ENCODE results near the gene GPRIN3. TPM values are rescaled to one million over a fixed set of nuclear protein-coding genes. Genes with fewer than 3 reads are reported as not detected.

GPRIN3 gene
- total RNA-seq, 1 donor, result under 0.01 TPM

- Histone ChIP-seq H3K36me3 (ENCODE audit: insufficient read depth, low read length) (no peaks in the 10 kb centered on the region), H3K4me2 (ENCODE audit: insufficient read depth, low read length) (no peak overlapping the region), H3K27ac (ENCODE audit: low read depth, low read length) (no peak overlapping the region), H3K4me1 (ENCODE audit: insufficient read depth, low read length) (no peaks in the 10 kb centered on the region), H3K4me3 (ENCODE audit: insufficient read depth, low read length) (no peak overlapping the region), H2AFZ (ENCODE audit: low read length) (no peak overlapping the region), H3K79me2 (ENCODE audit: insufficient read depth, low read length) (no peaks in the 10 kb centered on the region), H3K27me3 (ENCODE audit: insufficient read depth, low read length) (peaks cover 23% of the 10 kb centered on the region), H4K20me1 (ENCODE audit: insufficient read depth, low read length) (no peaks in the 10 kb centered on the region), H3K9me3 (ENCODE audit: low read depth, low read length) (no peaks in the 10 kb centered on the region)
- TF ChIP-seq CTCF (IDR thresholded peaks at IDR 0.05; ENCODE audit: extremely low read depth, low read depth, low read length), result no peak
- DNase-seq (ENCODE audit: insufficient read length, low spot score, missing footprints), result no peak
Observed at GRCh38 chr4:89295415-89295927, 12.1 kb downstream of the GPRIN3 start.

GRCh38 chr4:89294573-89295269 is 12.9 kb downstream of the GPRIN3 start:
- no peak overlapping the region for H2AFZ ChIP-seq (ENCODE audit: low read length)
- no peak overlapping the region for H3K4me2 ChIP-seq (ENCODE audit: insufficient read depth, low read length)
- no peaks in the 10 kb centered on the region for H3K79me2 ChIP-seq (ENCODE audit: insufficient read depth, low read length)
- no peak for TF ChIP-seq CTCF (IDR thresholded peaks at IDR 0.05; ENCODE audit: extremely low read depth, low read depth, low read length)
- H3K9me3 ChIP-seq (ENCODE audit: low read depth, low read length), result no peaks in the 10 kb centered on the region
- peaks cover 21% of the 10 kb centered on the region for H3K27me3 ChIP-seq (ENCODE audit: insufficient read depth, low read length)
- H3K4me3 ChIP-seq (ENCODE audit: insufficient read depth, low read length), result no peak overlapping the region
- no peak overlapping the region for H3K27ac ChIP-seq (ENCODE audit: low read depth, low read length)
- H3K36me3 ChIP-seq (ENCODE audit: insufficient read depth, low read length), result no peaks in the 10 kb centered on the region
- no peaks in the 10 kb centered on the region for H4K20me1 ChIP-seq (ENCODE audit: insufficient read depth, low read length)
- no peak for DNase-seq (ENCODE audit: insufficient read length, low spot score, missing footprints)
- no peaks in the 10 kb centered on the region for H3K4me1 ChIP-seq (ENCODE audit: insufficient read depth, low read length)

GRCh38 chr4:89293299-89293698 is 14.3 kb downstream of the GPRIN3 start:
- Histone ChIP-seq H3K4me3 (ENCODE audit: insufficient read depth, low read length) (no peak overlapping the region), H3K9me3 (ENCODE audit: low read depth, low read length) (no peaks in the 10 kb centered on the region), H3K36me3 (ENCODE audit: insufficient read depth, low read length) (no peaks in the 10 kb centered on the region), H2AFZ (ENCODE audit: low read length) (no peak overlapping the region), H3K79me2 (ENCODE audit: insufficient read depth, low read length) (no peaks in the 10 kb centered on the region), H3K4me2 (ENCODE audit: insufficient read depth, low read length) (no peak overlapping the region), H4K20me1 (ENCODE audit: insufficient read depth, low read length) (no peaks in the 10 kb centered on the region), H3K4me1 (ENCODE audit: insufficient read depth, low read length) (no peaks in the 10 kb centered on the region), H3K27me3 (ENCODE audit: insufficient read depth, low read length) (peaks cover 25% of the 10 kb centered on the region), H3K27ac (ENCODE audit: low read depth, low read length) (no peak overlapping the region)
- no peak for TF ChIP-seq CTCF (IDR thresholded peaks at IDR 0.05; ENCODE audit: extremely low read depth, low read depth, low read length)
- DNase-seq (ENCODE audit: insufficient read length, low spot score, missing footprints), result no peak

GRCh38 chr4:89290727-89291516 is 16.7 kb downstream of the GPRIN3 start:
- no peaks in the 10 kb centered on the region for H3K4me1 ChIP-seq (ENCODE audit: insufficient read depth, low read length)
- no peak overlapping the region for H3K4me2 ChIP-seq (ENCODE audit: insufficient read depth, low read length)
- no peak for DNase-seq (ENCODE audit: insufficient read length, low spot score, missing footprints)
- H3K4me3 ChIP-seq (ENCODE audit: insufficient read depth, low read length), result no peak overlapping the region
- H3K79me2 ChIP-seq (ENCODE audit: insufficient read depth, low read length), result no peaks in the 10 kb centered on the region
- H3K27me3 ChIP-seq (ENCODE audit: insufficient read depth, low read length), result peaks cover 21% of the 10 kb centered on the region
- no peak for TF ChIP-seq CTCF (IDR thresholded peaks at IDR 0.05; ENCODE audit: extremely low read depth, low read depth, low read length)
- H3K36me3 ChIP-seq (ENCODE audit: insufficient read depth, low read length), result no peaks in the 10 kb centered on the region
- no peak overlapping the region for H2AFZ ChIP-seq (ENCODE audit: low read length)
- no peaks in the 10 kb centered on the region for H4K20me1 ChIP-seq (ENCODE audit: insufficient read depth, low read length)
- no peak overlapping the region for H3K27ac ChIP-seq (ENCODE audit: low read depth, low read length)
- H3K9me3 ChIP-seq (ENCODE audit: low read depth, low read length), result no peaks in the 10 kb centered on the region

Data from osteoblast (primary cell).